ENCODE data around the gene P2RY1.
"Not testable (repeated sequence)": the region's sequence is repeated elsewhere in the genome, so short reads cannot be mapped to it uniquely, and the experiment has no call there.

The P2RY1 gene

GRCh38 chr3:152841131-152841530, 6.2 kb downstream of the P2RY1 start:
- no peak for DNase-seq

DNA sequence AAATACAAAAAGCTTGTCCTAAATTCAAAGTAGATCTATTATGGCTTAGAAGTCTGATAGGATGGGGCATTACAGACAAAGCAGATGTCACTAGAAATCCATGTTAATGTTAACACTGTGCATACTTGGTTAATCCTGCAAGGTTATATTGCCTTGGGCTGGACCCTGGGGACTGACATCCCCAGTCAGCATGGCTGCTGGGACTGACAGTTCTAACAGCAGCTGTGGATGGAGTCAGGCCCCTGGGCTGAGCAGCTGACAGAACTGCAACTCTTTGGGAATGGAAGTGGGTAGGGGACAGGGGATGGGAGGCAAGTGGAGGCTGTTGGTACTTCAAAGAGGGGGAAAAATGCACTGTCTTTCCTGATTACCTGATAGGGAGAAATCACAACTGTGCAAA, 7.5 kb downstream of the P2RY1 start:
- no peak for DNase-seq

DNA sequence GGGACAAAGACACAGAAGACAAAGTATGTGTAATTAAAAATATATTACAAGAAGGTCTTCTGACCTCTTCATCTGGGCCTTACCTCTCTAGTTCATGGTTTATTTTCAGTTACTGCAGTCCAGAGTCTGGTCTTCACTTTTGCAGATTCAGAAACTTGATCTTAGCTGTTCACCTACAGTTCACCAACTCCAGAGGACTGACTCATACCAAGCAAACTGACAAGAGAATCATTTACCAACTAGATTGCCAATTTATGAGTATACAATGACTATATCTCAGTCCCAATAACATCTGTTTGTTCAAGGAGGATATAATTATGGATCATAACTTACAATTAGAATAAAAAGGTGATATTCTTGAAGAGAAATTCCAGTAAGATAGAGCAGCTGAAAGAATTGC, 9.0 kb downstream of the P2RY1 start:
- DNase-seq, result no peak

GRCh38 chr3:152846572-152847202, 11.8 kb downstream of the P2RY1 start:
- DNase-seq, result not testable (repeated sequence)

- not testable (repeated sequence) for DNase-seq
Observed at GRCh38 chr3:152847599-152847998, 12.7 kb downstream of the P2RY1 start.

DNA sequence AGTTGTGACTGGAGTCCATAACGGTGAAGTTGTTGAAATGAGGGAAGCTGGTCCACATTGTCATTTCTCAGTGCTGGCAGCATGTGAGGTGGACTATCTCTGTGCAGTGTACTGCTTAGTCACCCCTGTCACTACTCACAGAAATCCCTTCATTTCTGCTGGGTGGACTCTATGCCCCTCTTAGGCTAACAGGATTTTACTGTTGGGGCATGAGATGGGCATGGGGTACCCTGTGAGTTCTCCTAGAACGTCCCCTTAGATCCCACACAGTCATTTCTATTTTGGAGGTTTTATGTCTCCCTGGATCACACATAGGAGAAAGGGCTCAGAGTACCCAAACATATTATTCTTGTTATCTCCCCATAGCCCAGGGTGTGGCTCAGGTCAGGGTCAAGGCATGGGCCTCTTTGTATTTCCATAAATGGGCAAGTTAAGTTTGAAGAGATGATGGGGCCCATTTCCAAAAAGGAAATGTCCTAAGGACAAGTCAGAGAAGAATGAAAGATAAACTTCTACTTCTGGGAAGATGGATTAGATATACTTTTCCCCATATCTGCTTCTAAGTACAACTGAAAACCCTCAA, 15.2 kb downstream of the P2RY1 start:
- no peak for DNase-seq

DNA sequence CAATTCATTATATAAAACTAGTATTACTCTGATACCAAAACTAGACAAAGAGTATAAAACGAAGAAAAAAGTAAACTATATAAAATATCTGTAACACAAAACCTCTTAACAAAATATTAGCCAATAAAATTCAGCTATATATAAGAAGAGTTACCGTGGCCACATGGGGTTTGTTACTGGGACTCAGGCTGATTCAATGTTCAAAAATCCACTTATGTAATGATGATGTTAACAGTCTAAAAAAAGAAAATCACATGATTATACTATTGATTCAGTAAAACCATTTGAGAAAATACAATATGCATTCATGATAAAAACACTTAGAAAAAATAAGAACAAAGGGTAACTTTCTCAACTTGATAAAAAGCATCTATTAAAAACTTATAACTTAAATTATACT, 18.3 kb downstream of the P2RY1 start:
- no peak for DNase-seq

DNA sequence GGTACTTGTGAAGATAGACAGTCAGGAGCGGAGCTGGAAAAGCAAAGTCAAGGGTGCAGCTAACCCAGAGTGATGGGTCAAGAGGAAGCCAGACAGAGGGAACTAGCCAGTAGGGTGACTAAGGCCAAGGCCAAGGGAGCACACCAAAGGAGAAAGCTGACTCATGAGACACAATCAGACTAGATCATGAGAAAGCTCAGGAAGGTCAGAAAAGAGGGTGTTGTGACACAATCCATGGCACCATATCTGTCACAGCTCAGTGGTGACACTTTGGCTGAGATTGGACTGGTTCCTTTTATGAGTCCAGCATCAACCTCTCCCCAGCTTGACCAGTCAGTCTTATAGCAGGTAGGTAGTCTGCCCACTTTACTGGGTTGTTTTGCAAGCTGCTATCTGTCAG, 22.2 kb downstream of the P2RY1 start:
- no peak for DNase-seq

GRCh38 chr3:152858170-152858800, 23.4 kb downstream of the P2RY1 start:
- DNase-seq, result no peak

DNA sequence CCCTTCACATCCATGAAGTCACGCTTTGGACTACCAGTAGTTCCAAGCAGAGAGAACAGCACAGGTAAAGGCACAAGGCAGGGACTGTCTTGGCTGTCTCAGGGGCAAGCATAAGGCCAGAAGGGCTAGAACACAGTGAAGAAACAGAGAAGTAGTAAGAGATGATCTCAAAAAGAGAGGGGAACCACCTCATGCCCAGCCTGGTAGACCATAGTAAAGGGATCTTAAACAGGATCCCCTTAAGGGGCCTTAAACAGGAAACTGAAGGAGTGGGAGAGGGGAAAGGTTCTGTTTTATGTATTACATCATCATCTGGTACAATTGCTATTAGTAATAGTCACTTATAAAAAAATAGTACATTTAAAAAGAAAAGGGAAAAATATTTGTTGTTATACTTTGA, 25.8 kb downstream of the P2RY1 start:
- DNase-seq, result no peak

GRCh38 chr3:152865668-152866245, 30.8 kb downstream of the P2RY1 start:
- DNase-seq, result no peak

DNA sequence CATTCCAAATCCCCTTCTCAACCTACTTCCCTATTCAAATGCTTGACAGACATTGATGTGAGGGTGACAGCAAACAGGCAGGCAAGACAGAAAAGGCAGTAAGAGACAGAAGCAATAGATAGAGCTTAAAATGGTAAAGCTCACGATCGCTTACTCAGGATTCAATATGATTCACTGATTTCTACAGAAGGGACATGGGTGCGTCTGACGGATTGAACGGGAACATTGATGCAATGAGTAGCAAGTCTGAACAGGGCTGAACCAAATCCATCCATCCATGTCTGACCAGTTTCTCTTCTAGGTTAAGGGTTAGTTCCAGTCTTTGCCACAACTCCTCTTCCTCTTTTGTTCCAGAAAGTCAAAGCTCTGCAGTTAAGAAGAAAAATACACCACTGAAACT, 35.1 kb downstream of the P2RY1 start:
- no peak for DNase-seq

DNA sequence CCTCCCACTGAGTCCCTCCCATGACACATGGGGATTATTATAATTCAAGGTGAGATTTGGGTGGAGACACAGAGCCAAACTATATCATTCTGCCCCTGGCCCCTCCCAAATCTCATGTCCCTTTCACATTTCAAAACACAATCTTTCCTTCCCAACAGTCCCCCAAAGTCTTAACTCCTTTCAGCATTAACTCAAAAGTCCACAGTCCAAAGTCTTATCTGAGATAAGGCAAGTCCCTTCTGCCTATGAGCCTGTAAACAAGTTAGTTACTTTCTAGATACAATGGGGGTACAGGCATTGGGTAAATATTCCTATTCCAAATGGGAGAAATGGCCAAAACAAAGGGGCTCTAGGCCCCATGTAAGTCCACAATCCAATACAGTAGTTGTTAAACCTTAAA, 38.4 kb downstream of the P2RY1 start:
- not testable (repeated sequence) for DNase-seq

DNA sequence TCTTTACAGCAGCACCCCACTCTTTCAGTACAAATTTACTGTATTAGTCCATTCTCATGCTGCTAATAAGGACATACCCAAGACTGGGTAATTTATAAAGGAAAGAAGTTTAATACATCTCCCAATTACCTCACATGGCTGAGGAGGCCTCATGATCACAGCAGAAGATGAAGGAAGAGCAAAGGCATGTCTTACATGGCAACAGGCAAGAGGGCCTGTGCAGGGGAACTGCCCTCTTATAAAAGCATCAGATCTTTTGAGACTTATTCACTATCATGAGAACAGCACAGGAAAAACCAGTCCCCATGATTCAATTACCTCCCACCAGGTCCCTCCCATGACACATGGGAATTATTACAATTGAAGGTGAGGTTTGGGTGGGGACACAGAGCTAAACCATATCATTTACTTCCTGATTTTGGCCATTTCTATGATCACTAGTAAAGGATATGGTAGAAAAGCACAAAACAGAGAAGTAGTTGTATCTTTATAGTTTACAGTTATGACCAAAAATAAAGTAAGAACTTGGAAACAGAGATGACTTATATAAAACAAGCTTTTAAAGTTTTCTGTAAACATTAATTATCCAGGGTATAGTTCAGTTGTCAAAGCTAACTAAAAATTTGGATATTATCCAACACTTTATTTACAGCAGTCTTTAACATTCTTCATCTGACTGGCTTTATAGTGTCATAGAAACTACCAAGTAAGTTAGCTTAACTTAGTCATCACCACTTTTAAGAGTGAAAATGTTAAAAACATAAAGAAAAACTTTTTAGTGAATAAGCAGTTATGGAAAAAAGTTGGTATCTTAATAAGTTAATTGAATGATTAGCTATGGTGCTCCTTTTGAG, 40.2 kb downstream of the P2RY1 start:
- no peak for DNase-seq

GRCh38 chr3:152879130-152879789, 44.3 kb downstream of the P2RY1 start:
- no peak for DNase-seq

DNA sequence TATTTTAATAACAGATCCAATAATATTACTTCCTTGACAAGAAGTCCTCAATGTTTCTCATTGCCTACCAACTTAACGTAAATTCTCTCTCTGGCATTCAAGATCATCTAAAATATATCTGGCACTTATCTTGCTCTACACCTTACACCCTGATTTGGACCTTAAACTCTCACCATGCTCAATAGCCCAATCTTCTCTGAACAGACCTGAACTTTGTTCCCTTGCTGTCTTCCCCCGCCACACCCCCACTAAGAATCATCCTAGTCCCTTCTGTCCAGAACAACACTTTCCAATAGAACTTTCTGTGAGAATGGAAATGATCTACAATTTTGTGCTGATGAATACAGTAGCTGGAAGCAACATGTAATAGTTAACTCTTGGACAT, 44.9 kb downstream of the P2RY1 start:
- DNase-seq, result no peak

GRCh38 chr3:152885076-152885475, 50.1 kb downstream of the P2RY1 start:
- DNase-seq, result no peak

Measured in stimulated activated CD8-positive, alpha-beta memory T cell treated with anti-CD3 and anti-CD28 coated beads, Interleukin-4, amount 100 ng/mL, for 48 hours (primary cell).